Neutrophil (primary cell): ENCODE results near the gene MAN1A2.

Source experiments
- H3K27ac ChIP-seq: fragments of 200-600 bp; sonication (generic); 2 replicates; pipeline ENCODE4 v1.5.1; 2016; ENCODE audit warnings: mild to moderate bottlenecking, moderate library complexity
- H3K27me3 ChIP-seq: fragments of 200-600 bp; sonication (generic); 2 replicates; pipeline ENCODE4 v1.6.0; 2016; ENCODE audit warnings: mild to moderate bottlenecking
- H3K36me3 ChIP-seq: fragments of 200-600 bp; sonication (generic); 2 replicates; pipeline ENCODE4 v1.5.1; 2017
- H3K4me1 ChIP-seq, 2 experiments: fragments of 200-600 bp in 1 of 2; sonication (generic) in 1 of 2; 1 replicate in 1 of 2; 2 replicates in 1 of 2; pipeline versions ENCODE4 v1.5.1 to v1.6.1; 2013 to 2016; ENCODE audit warnings: low read depth in 1 of 2, low read length in 1 of 2, mild to moderate bottlenecking in 1 of 2, moderate library complexity in 1 of 2; ENCODE audit not compliant: control insufficient read depth in 1 of 2, insufficient read depth in 1 of 2
- H3K4me3 ChIP-seq, 2 experiments: fragments of 200-600 bp in 1 of 2; sonication (generic) in 1 of 2; 1 replicate in 1 of 2; 2 replicates in 1 of 2; pipeline ENCODE4 v1.5.1; 2013 to 2016; ENCODE audit warnings: low read depth in 1 of 2, low read length in 1 of 2, mild to moderate bottlenecking in 1 of 2, moderate library complexity in 1 of 2
- H3K9me3 ChIP-seq: fragments of 200-600 bp; sonication (generic); 2 replicates; pipeline ENCODE4 v1.5.1; 2016
- TF ChIP-seq, protein P1 (sequence below): fragments of 200-600 bp; sonication (generic); IDR thresholded peaks from 2 replicates; pipeline ENCODE4 v1.5.1; 2016; ENCODE audit warnings: antibody characterized with exemption

Gene MAN1A2

DNA sequence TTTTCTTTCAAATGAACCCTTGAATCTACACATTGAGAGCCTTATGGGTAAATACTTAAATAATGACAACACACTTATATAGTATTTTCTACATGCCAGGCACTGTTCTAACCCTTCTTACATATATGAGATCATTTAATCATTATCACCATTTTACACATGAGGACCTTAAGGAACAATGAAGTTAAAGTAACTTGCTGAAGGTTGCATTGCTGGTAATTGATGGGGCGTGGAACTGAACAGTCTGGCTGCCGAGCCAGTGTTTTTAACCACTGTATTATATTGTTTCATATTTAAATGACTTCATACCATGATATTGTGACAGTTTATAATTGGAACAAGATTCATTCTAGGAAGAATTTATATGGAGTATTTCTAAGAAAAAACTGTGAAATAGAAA is 126.7 kb downstream of the MAN1A2 start:
- Histone ChIP-seq H3K4me3 (no peak overlapping the region), H3K4me1 (no peaks in the 10 kb centered on the region), H3K9me3 (no peaks in the 10 kb centered on the region), H3K36me3 (peaks cover 8% of the 10 kb centered on the region), H3K27me3 (no peaks in the 10 kb centered on the region), H3K27ac (no peak overlapping the region)
- TF ChIP-seq, protein P1, sequence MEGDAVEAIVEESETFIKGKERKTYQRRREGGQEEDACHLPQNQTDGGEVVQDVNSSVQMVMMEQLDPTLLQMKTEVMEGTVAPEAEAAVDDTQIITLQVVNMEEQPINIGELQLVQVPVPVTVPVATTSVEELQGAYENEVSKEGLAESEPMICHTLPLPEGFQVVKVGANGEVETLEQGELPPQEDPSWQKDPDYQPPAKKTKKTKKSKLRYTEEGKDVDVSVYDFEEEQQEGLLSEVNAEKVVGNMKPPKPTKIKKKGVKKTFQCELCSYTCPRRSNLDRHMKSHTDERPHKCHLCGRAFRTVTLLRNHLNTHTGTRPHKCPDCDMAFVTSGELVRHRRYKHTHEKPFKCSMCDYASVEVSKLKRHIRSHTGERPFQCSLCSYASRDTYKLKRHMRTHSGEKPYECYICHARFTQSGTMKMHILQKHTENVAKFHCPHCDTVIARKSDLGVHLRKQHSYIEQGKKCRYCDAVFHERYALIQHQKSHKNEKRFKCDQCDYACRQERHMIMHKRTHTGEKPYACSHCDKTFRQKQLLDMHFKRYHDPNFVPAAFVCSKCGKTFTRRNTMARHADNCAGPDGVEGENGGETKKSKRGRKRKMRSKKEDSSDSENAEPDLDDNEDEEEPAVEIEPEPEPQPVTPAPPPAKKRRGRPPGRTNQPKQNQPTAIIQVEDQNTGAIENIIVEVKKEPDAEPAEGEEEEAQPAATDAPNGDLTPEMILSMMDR = no peak

DNA sequence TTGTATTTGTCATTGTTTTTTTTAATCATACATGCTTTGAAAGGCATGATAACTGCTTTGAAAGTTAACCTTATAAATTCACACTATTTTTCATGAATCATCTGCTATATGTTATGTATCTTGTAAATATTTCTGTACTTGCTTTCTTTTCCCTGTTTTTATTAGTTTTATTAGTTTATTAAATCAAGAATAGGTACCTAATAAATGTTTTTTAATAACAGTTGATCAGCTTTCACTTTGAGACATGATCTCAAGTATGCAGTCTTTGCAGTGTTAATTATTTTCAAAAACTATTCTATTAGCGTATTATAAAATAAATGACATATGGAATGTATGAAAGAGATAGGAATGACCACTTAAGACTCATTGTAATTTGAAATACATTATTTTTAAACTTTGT is 127.8 kb downstream of the MAN1A2 start:
- Histone ChIP-seq H3K27me3 (no peaks in the 10 kb centered on the region), H3K4me3 (no peak overlapping the region), H3K9me3 (no peaks in the 10 kb centered on the region), H3K4me1 (no peaks in the 10 kb centered on the region), H3K36me3 (peaks cover 8% of the 10 kb centered on the region), H3K27ac (no peak overlapping the region)
- TF ChIP-seq, protein P1 = no peak

DNA sequence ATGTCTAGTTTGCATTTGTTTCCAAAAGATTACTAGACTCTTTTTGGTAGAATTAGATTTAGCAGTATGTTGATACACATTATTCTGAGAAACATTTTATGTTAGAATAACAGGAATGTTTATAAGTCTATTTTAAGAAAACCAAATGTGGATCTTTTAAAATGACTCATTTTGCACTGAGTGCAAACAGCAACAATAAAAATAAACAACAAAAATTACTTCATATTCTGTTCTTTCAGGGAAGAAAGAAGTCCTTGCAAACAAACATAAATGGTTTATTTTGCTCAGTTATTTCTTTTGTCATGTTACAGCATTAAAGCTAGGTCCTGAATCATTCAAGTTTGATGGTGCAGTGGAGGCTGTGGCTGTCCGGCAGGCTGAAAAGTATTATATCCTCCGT is 131.8 kb downstream of the MAN1A2 start:
- Histone ChIP-seq H3K4me1 (no peaks in the 10 kb centered on the region), H3K9me3 (no peaks in the 10 kb centered on the region), H3K4me3 (no peak overlapping the region), H3K36me3 (peaks cover 2% of the 10 kb centered on the region), H3K27ac (no peak overlapping the region), H3K27me3 (no peaks in the 10 kb centered on the region)
- TF ChIP-seq, protein P1 = no peak

DNA sequence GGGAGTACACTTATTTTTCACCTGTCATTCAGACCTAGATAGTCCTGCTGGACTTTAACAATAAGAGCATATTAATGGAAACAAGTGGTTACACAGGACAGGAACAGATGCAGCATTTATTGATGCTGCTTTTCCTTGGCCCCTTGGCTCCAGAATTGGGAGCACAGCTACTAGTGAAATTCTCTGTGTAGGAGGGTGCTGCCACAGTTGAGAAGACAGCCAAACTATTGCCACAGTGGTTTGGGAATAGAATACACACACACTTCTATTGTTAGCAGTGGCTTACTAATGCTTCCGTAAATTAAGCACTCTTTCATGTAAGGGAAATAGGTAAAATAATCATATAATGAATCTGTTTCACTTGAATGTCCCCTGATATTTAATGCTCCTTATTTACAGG is 133.3 kb downstream of the MAN1A2 start:
- TF ChIP-seq, protein P1 = no peak
- no peaks in the 10 kb centered on the region for H3K9me3 ChIP-seq
- H3K4me1 ChIP-seq = no peaks in the 10 kb centered on the region
- no peak overlapping the region for H3K27ac ChIP-seq
- H3K4me3 ChIP-seq = no peak overlapping the region
- H3K27me3 ChIP-seq = no peaks in the 10 kb centered on the region
- H3K36me3 ChIP-seq = no peaks in the 10 kb centered on the region

DNA sequence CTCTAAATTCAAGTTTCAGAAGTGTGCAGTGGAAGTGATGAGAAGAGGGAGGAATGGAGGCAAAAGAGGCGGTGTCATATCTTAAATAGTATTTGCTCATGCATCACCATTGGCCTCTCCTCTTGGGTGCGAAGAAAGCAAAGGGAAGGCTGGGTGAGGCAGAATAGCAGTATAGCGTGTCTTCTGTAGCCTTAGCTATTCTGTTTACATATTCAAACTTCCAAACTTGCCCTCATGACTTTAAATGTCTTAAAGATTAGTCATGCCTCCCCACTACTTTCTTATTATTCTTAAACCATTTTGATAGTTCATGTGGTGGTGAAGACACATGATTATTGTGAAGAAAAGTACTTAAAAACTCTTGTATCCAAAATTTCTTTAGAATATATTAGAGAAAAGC is 134.0 kb downstream of the MAN1A2 start:
- Histone ChIP-seq H3K36me3 (no peaks in the 10 kb centered on the region), H3K4me1 (no peaks in the 10 kb centered on the region), H3K9me3 (no peaks in the 10 kb centered on the region), H3K27ac (no peak overlapping the region), H3K27me3 (no peaks in the 10 kb centered on the region), H3K4me3 (no peak overlapping the region)
- TF ChIP-seq, protein P1 = no peak

DNA sequence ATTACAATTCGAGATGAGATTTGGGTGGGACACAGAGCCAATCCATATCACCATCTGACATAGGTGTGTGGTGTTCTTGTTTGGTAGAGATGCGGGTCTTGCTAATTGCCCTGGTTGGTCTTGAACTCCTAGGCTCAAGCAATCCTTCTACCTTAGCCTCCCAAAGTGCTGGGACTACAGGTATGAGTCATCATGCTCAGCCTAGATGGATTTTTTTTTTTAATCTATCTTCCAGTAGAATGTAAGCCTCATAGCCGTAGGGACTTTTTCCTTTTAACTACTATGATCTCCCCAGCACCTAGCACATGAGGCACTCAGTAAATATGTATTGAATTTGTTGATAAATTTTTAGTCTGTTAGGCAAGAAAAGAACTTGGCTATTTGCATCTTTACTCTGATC is 144.0 kb downstream of the MAN1A2 start:
- no peak overlapping the region for H3K27ac ChIP-seq

More for the DNA sequence above, 144.0 kb downstream of the MAN1A2 start:
- no peaks in the 10 kb centered on the region for H3K9me3 ChIP-seq
- H3K27me3 ChIP-seq = no peaks in the 10 kb centered on the region
- TF ChIP-seq, protein P1 = no peak
- no peak overlapping the region for H3K4me3 ChIP-seq
- H3K36me3 ChIP-seq = no peaks in the 10 kb centered on the region
- H3K4me1 ChIP-seq = peaks cover 6 to 7% of the 10 kb centered on the region in 2 experiments
